MV-4-11 (cell line): ENCODE results near the gene CHGA.

Experiments used
- DNase-seq: peaks from one replicate; lab custom pipeline; 2025; lab: John Stamatoyannopoulos, UW

Gene CHGA, protein sequence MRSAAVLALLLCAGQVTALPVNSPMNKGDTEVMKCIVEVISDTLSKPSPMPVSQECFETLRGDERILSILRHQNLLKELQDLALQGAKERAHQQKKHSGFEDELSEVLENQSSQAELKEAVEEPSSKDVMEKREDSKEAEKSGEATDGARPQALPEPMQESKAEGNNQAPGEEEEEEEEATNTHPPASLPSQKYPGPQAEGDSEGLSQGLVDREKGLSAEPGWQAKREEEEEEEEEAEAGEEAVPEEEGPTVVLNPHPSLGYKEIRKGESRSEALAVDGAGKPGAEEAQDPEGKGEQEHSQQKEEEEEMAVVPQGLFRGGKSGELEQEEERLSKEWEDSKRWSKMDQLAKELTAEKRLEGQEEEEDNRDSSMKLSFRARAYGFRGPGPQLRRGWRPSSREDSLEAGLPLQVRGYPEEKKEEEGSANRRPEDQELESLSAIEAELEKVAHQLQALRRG

DNA sequence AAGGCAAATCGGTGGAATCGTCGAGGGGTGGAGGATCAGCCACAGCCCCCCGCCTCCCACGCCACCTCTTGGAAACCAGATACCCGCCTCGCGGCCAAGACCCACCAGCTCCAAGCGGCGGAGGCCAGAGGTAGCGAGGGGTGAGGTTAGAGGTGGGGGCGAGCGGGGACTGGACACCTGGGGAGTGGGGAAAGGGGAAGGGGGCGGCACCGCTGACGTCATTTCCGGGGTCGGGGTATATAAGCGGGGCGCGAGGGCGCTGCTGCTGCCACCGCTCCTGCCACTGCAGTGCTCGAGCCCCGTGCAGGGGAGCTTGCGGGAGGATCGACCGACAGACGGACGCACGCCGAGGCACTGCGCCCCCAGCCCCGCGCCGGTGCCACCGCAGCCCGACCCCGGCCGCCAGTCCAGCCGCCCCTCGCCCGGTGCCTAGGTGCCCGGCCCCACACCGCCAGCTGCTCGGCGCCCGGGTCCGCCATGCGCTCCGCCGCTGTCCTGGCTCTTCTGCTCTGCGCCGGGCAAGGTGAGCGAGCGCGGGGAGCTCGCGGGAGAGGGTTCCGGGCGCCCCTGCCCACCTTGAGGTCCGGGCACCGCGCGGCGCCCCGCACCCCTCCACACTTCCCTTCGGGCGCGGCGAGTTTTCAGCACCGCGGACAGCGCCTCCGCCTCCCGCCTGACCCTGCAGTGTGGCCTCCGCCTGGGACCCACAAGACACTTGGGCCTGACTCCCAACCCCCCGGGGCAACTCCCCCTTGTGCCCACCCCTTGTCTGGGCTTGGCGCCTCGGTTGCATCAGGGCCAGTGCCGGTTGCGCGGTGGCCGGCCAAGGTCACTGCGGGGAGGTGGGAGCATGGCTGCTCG is at the start of gene CHGA:
TSS of gene CHGA (plus strand) at position 268 of the 861 bp plus-strand sequence. CDS start at position 478, 210 bp downstream.
- peak; percentile 3 for DNase-seq

DNA sequence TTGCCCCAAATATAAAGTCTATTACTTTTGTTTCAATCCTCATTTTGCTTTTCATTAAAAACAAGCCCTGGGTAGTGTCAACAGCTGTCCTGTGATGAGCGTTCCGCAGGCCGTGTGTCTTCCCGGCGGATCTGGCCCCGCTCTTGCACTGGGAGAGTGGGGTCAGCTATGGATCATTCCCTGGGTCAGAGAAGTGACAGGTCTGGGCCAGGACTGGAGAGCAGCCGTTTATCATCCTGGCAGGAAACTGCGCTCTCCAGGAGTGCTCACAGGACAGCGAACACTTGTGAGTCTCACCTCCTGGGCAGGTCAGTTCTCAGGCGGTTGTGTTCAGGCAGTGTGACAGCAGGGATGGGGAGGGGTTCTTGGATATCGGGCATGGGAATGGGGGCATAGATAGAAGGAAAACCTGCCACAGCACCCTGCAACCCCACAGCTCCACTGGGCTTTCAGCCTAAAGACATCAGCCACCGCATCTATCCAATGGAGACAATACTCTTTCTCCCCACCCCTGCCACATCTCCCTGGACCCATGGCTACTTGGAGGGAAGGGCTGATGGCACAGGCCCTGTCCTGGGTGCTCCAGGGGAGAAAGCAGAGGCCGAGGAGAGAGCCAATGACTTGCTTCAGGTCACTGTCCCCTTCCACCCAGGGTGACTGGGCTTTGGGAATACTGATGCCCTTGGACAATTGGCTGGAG is 47.8 kb upstream of the CHGA start:
- no peak for DNase-seq

DNA sequence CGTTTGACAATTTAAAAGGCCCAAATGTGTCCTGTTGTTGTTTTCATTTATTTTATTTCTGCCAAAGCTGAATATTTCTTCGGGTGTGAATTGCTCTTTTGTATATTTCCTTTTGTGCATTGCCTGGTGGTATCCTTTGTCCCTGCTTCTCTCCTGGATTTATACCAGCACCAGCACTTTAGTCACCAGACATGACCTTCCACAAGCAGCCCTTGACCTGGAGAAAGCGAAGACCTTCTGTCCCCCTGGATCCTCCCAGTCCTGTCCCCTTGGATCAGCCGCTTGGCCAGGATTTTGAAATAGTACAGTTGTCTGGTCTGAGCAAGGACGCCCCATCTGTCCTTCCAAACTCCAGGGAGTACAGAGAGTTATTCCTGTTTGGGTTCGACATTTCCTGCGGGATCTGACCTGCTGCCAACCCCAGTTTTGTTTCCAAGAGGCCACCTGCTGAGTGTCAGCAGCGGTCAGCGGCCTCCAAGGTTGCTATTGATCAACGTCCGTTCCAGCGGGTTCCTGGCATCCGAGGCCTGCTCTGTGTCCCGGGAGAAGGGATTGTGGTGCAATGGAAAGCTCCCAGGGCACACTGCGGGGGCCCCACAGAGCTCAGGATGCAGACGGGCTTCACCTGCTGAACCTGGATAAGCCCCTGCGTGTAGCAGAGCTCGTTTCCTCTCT is 45.1 kb upstream of the CHGA start:
- DNase-seq = no peak

DNA sequence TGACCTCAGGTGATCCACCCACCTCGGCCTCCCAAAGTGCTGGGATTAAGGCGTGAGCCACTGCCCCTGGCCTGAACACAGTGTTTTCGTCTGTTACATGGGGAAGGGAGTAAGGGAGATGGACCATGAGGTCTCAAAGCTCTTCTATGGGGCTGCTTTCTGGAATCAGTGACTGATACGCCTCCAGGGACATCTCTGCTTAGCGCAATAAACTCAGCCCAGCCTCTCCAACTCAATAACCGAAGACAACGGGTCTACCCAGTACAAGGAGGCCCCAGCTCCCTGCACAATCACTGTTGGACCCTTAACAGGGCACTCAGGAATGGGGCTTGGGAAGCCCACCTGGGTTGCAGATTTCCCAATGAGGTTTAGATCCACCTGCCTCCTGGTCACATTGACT is 42.6 kb upstream of the CHGA start:
- no peak for DNase-seq

DNA sequence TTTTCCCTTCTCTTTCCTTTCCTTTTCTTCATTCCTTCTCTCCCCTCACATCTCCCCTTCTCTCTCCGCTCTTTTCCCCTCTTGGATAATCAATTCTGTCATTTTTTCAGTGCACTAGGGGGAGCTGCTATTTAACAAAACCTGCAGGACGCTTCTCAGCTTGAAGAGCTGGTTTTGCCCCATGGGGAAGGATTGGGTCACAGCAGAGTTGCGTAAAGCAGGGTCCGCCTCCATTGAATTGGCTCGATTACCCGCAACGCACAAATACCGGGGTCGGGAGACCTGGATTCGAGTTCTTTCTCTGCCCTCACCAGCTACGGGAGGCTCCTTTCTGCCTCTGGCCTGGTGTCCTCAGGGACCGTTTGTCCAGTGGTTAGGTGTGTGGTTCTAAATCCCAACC is 42.1 kb upstream of the CHGA start:
- DNase-seq = peak; percentile 74

DNA sequence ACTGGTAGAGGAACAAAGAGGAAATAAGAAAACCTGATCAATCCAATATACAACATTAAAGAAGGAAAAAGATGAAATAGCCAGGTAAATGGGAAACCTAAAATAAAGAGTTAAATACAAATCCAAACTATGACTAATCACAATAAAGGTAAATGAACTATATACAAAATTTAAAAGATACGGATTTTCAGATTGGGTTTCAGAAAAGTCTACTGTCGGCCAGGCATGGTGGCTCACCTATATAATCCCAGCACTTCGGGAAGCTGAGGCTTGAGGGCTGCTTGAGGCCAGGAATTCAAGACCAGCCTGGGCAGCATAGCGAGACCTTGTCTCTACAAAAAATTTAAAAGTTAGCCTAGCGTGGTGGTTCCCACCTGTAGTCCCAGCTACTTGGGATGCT is 39.9 kb upstream of the CHGA start:
- DNase-seq = no peak

DNA sequence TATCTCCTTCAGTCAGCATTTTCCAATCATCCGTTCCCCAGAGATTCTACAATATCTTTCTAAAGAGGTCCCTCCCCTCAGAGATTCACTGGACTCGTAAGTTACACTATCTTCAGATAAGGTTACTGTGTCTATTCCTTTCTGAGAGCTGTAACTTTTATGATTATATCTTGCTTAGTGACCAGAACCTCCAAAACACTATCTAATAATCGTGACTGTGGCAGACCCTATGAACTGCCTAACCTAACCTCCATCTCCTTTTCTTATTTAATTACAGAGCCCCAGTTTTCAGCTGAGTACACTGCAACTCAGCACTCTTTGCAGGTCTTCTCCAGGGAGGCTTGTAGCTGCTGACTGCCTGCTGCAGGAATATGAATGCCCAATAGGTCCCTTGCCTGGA is 38.5 kb upstream of the CHGA start:
- DNase-seq = no peak

DNA sequence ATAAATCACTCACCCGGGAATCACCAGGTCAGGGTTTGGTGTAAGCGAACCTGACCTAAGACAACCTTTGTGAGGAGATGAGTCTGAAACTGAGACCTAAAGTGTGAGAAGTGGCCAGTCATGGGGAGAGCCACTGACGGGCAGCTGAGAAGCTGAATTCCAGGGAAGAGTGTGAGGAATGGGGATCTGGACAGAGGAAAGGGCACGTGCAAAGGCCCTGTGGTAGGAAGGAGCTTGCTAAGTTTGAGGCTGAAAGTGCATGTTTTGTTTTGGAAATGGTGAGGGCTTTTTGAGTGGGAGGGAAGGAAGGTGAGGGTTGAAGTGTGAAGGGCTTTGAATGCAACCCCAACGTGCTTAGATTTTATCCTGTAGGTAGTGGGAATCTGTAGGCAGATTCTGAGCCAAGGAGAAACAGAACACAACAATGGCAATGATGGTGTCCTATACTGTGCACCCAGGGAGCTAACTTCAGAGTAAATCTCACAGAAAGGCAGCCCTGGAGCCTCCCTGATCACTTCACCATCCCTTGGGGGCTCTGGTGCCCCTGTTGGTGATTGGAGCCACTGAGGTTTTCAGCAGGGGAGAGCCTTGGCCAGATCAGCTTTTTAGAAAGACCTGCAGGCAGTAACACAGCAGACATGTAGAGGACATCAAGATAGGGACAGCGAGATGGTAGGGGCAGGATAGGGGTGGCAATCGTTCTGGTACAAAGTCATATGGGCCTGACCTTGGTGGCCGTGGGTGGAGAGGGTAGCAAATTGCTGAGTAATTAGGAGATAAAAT is 37.5 kb upstream of the CHGA start:
- DNase-seq = no peak

DNA sequence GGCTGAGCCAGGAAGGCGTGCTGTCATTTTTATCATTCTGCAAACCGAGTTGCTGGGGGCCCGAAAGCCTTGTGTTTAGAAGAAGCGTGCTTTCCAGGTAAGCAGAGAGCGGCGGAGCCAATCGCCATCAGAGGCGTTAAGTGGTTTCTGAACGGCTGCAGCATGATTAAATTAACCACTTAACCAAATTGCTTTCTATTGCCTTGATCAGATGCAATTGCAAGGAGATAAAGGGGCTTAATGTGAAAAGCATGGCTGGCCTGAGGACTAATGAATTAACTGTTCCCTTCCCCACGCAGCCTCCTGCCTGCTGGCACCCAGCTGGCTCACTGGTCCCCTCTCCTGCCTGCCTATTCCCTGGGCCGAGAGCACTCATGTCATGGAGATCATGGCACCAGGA is 36.6 kb upstream of the CHGA start:
- no peak for DNase-seq

DNA sequence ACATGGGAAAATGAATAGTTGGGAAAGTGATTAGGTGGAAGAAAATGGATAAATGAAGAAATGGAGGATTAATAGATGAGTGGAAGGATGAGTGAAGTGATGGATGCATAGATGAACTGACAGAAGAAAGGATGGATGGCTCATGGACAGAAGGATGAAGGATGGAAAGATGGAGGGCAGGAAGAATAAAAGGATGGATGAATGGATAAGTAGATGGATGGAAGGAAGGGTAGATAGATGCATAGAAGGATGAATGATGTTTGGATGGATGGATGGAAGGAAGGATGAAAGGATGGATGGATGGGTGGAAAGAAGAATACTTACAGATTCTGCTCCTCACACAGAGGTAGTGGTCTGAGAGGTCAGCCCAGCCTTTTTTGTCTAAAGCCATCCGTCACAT is 35.8 kb upstream of the CHGA start:
- DNase-seq = no peak

DNA sequence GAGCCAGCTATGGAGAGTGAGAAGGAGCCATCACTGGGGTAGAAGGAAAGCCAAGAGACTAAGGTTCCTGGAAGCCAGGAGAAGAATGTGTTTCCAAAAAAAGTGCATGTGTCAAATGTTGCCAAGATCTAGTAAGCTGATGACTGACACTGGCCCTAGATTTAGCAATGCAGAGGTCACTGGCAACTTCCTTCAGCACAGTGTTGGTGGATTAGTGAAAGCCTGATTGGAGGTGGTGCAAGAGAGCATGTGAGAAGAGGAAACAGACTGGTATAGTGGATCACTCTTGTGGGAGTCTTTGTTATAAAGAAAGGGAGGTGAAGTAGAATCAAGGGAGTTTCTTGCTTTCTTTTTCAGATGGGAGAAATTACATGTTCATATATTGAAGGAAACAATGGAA is 34.1 kb upstream of the CHGA start:
- peak; percentile 89 for DNase-seq

DNA sequence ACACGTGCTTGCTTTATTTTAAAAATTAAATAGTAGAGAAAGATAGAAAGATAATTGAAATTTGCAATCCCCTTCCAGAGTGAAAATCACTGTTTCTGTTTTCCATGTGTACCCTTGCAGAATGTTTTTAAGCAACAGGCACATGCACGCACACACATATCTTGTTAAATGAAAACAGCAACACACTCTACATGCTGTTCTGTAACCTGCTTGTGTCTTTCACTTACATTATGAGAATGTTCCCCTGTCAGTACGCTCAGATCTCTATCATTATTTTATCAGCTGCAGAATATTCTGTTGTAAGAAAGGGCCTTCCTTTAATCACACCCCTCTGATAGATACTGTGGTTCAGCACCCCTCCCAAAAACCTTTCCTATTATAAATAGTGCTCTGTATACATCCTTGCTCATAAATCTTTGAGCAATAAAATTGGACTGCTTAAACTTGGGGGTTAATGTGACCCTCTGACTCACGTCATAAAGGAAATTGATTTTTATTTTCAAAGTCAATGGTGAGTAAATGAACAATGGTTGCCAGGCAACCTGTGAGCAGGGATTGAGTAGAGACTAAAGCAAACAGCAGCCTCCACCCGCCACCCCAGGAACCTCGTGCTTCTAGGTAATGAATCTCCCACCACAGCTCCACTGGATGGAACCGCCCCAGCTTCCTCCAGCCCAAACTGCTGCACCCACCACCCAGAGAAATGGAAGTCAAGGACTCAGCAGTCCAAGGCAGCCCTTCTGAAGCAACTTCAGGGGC is 31.9 kb upstream of the CHGA start:
- DNase-seq = no peak

DNA sequence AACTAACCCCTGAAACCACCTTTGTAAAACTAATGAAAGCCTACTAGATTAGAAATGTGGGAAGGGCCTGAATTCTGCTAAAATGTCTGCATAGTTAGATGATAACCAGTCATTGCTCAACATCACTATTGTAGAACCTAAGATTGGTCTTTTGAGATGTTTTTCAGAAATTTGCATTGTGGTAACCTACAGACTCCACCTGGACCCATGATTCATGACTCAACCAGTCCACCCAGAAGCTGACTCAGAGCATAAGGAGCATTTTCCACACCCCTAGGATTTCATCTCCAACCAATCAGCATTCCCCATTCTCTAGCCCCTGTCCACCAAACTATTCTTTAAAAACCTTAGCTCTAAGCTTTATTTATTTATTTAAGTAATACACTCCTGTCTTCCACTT is 30.4 kb upstream of the CHGA start:
- DNase-seq = no peak

DNA sequence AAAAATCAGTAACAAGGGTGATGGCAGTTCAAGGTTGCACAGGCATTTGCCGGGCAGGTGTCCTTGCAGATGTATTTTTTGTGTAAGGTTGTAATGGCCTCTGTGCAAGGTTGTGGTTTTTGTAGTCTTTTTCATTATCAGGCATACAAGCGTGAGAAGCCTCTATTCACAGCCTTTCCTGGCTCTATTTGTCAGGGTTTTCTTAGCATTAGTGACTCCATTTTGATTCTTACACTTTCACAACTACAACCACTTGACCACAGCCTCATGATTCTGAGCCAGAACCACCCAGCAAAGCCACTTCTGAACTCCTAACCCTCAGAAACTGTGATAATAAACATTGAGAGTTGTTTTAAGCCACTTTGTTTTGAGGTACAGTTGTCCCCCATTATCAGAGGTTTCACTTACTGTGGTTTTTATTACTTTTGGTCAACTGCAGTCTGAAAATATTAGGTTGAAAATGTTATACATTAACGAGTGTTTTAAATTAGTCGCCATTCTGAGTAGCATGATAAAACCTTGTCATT is 27.5 kb upstream of the CHGA start:
- DNase-seq = no peak

DNA sequence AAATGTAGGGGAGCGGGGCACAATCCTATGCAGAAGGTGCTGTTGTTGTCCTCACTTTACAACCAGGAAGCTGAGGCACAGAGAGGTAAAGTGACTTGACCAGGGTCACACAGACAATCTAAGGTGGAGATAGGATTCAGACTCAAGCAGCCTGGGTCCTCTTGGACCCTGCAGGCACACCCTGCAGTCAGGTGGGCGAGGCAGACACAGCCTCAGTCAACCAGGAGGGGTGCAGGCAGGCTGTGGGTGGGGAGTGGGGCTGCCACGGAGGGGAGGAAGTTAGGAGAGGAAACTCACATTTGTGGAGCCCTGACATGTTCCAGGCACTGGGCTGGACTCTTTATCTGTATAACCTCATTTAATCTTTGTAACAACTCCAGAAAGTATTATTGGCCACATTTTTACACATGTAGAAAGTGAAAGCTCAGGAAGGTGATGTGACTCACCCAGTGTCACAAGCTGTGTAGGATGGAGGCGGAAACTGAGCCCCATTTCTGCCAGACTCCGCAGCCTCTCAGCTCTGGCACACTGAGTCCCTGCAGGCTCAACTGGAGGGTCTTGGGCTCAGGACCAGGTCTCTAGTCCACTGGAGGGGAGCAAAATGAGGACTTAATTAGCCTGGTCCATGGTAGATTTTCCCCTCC is 24.9 kb upstream of the CHGA start:
- DNase-seq = peak; percentile 49

DNA sequence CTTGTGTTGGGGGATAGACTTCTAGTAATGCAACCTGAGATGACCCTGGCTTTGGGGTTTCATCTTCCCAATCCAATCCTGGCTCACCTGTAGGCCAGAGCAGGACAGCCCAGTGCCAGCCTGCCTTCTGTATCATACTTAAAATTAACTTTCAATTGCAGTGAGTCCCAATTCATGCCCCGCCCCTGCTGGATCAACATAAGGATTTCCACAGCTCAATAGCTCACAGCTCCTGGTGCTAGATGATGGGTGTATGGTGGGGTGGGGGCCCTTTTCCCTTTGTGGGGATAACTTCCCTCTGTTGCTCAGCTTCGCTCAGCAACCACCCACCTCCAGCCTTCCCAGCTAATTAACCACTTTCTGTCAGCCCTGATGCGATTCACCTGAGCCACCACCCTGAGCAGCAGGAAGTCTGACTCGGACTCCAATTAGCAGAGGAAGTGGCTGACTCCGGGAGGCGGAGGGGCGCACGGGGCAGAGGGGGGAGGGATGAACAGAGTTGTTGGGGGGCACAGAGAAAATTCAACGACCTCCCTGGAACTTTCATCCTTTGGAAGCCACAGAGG is 24.3 kb upstream of the CHGA start:
- DNase-seq = no peak

DNA sequence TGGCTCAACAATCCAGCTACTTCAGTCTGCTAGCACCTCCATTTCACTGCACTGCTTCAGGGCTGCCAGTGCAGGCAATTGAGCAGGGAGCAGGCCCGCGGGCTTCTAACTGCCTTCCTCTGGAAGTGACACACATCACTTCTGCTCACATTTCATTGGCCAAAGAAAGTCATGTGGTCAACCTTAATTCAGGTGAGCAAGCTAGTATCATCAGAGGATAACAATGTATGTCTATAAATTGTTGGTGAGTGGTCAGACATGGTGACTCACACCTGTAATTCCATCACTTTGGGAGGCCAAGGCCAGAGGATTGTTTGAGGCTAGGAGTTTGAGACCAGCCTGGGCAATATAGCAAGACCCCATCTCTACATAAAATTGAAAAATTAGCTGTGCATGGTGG is 22.3 kb upstream of the CHGA start:
- no peak for DNase-seq

DNA sequence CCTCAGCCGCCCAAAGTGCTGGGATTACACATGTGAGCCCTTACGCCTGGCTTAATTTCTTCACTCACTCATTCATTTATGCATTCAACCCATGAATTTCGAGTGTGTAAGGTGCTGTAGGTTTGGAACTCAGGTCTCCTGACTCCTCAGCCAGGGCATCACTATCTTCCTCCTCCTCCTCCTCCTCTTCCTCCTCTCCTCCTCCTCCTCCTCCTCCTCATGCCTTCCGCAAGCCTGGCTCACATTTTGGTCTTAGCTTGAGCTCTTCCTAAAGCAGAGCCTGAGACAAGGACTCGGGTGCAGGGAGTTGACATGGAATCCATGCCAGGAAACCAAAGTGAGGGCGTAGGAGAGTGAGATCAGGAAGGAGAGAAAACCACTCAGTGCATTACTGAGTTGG is 20.8 kb upstream of the CHGA start:
- DNase-seq = no peak

DNA sequence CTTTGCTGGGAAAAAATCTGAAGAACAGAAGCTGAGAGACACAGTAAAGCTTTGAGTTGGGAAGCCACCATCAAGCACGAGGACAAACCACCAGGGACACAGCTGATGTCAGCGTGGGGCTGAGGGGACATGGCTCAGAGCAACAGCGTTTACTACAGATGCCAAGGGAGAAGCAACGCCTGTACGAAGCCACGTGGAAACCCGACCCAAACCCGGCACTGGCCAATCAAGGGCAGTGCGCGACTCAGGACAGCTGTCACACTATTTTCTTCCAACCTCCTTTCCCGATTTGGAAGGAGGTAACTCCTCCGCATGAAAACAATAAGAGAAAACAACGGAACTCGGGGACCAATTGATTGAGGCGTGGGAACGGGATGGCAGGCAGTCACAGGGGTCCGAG is 20.2 kb upstream of the CHGA start:
- no peak for DNase-seq
